HCT116 (cell line): ENCODE measurements around the gene PDE4D. TPM values are rescaled to one million over a fixed set of nuclear protein-coding genes. Genes with fewer than 3 reads are reported as not detected.

Experiments used
- ATAC-seq: fragments of 200-7000 bp; cut with Tn5 transposase; 2 replicates; pipeline ENCODE4 v1.9.1; 2020; ENCODE audit warnings: mild to moderate bottlenecking, moderate library complexity
- BruUV-seq: library from RNA; stranded (reverse); fragments of 400-500 nt; replicated peaks from 2 replicates; lab custom pipeline; 2021; lab: Mats Ljungman, UMichigan
- CTCF ChIA-PET: fragments of 300-600 bp; sonication (Branson Sonifier 250); formaldehyde crosslinking; loops from one replicate; lab custom pipeline; 2021; ENCODE audit warnings: antibody characterized with exemption; lab: Charles Lee
- POLR2A ChIA-PET: fragments of 300-600, 350-600 bp; sonication (Branson Sonifier 250); formaldehyde crosslinking; loops from one replicate; lab custom pipeline; 2021; ENCODE audit warnings: antibody characterized with exemption; lab: Charles Lee
- RAD21 ChIA-PET, 2 experiments: fragments of 300-600 bp; sonication (Branson Sonifier 250); formaldehyde crosslinking; loops; one replicate each; lab custom pipeline; 2023; ENCODE audit warnings: low total read pairs in 2 of 2; ENCODE audit not compliant: uncharacterized antibody in 2 of 2, unreplicated experiment in 2 of 2, low non-redundant PET in 1 of 2; lab: Charles Lee
- DNase-seq: peaks from one replicate; pipeline ENCODE4 v3.0.0-alpha.2; 2010; ENCODE audit warnings: low read depth, low spot score
- H2AFZ ChIP-seq: fragments of 200-600 bp; shearing (Covaris generic), sonication (generic); 2 replicates; pipeline ENCODE4 v1.6.1; 2017; ENCODE audit warnings: low read depth, mixed run types, mixed read lengths, antibody characterized with exemption, low read length; ENCODE audit not compliant: poor library complexity, severe bottlenecking
- H3K27ac ChIP-seq: 2 replicates; pipeline ENCODE4 v1.5.1; 2012; ENCODE audit warnings: low read depth, low read length
- H3K27me3 ChIP-seq: fragments of 200-600 bp; sonication (generic); 2 replicates; pipeline ENCODE4 v1.6.1; 2016; ENCODE audit warnings: mixed run types, low read length, mixed read lengths; ENCODE audit not compliant: insufficient read depth
- H3K36me3 ChIP-seq, 2 experiments: fragments of 200-500 bp in 1 of 2; fragments of 200-600 bp in 1 of 2; sonication (Bioruptor generic) in 1 of 2; sonication (generic) in 1 of 2; 2 replicates each; pipeline versions ENCODE4 v1.5.1 to v1.6.1; 2014 to 2016; ENCODE audit warnings: low read length in 2 of 2, inconsistent platforms in 1 of 2, mixed read lengths in 1 of 2, mixed run types in 1 of 2; ENCODE audit not compliant: insufficient read depth in 2 of 2, control insufficient read depth in 1 of 2
- H3K4me1 ChIP-seq, 2 experiments: fragments of 200-600 bp in 1 of 2; sonication (generic) in 1 of 2; 2 replicates each; pipeline versions ENCODE4 v1.5.1 to v1.6.1; 2012 to 2017; ENCODE audit warnings: low read length in 2 of 2, inconsistent platforms in 1 of 2, mild to moderate bottlenecking in 1 of 2, mixed read lengths in 1 of 2, mixed run types in 1 of 2, moderate library complexity in 1 of 2; ENCODE audit not compliant: insufficient read depth in 2 of 2, control insufficient read depth in 1 of 2
- H3K4me2 ChIP-seq: fragments of 200-600 bp; sonication (generic); 2 replicates; pipeline ENCODE4 v1.6.1; 2017; ENCODE audit warnings: mixed run types, low read length, mixed read lengths
- H3K4me3 ChIP-seq, 2 experiments: fragments of 200-600 bp in 1 of 2; sonication (generic) in 1 of 2; replicated peaks in 1 of 2; 2 replicates each; pipeline ENCODE4 v1.5.1; 2011 to 2016; ENCODE audit warnings: low read length in 2 of 2, control low read depth in 1 of 2, low read depth in 1 of 2, mild to moderate bottlenecking in 1 of 2, mixed read lengths in 1 of 2, mixed run types in 1 of 2
- H3K79me2 ChIP-seq: fragments of 200-600 bp; sonication (generic); 2 replicates; pipeline ENCODE4 v1.6.1; 2017; ENCODE audit warnings: mild to moderate bottlenecking, mixed run types, low read length, moderate library complexity, mixed read lengths; ENCODE audit not compliant: insufficient read depth
- H3K9ac ChIP-seq: fragments of 200-600 bp; sonication (generic); 2 replicates; pipeline ENCODE4 v1.6.1; 2016; ENCODE audit warnings: low read length, mixed read lengths
- H3K9me2 ChIP-seq: fragments of 200-600 bp; sonication (generic), shearing (Covaris generic); 2 replicates; pipeline ENCODE4 v1.6.1; 2017; ENCODE audit warnings: mixed run types, mild to moderate bottlenecking, moderate library complexity; ENCODE audit not compliant: insufficient read depth
- H3K9me3 ChIP-seq, 2 experiments: fragments of 200-500 bp in 1 of 2; fragments of 200-600 bp in 1 of 2; sonication (Bioruptor generic) in 1 of 2; sonication (generic) in 1 of 2; 2 replicates each; pipeline ENCODE4 v1.6.1; 2014 to 2017; ENCODE audit warnings: low read length in 2 of 2, mixed read lengths in 2 of 2, inconsistent platforms in 1 of 2, low read depth in 1 of 2, mild to moderate bottlenecking in 1 of 2, mixed run types in 1 of 2, moderate library complexity in 1 of 2; ENCODE audit not compliant: control insufficient read depth in 1 of 2, insufficient read depth in 1 of 2
- H4K20me1 ChIP-seq: fragments of 200-600 bp; sonication (generic), shearing (Covaris generic); 2 replicates; pipeline ENCODE4 v1.6.1; 2017; ENCODE audit warnings: mixed run types, mild to moderate bottlenecking, moderate library complexity; ENCODE audit not compliant: insufficient read depth
- CBX3 ChIP-seq: IDR thresholded peaks from 2 replicates; pipeline ENCODE4 v1.6.1; 2012; ENCODE audit warnings: low read depth
- EGR1 ChIP-seq: IDR thresholded peaks from 2 replicates; pipeline ENCODE4 v1.6.1; 2012; ENCODE audit warnings: low read depth
- ELF1 ChIP-seq: IDR thresholded peaks from 2 replicates; pipeline ENCODE4 v1.6.1; 2012; ENCODE audit warnings: low read depth, borderline replicate concordance
- EZH2 ChIP-seq: fragments of 200-600 bp; sonication (generic); IDR thresholded peaks from 2 replicates; pipeline ENCODE4 v1.6.1; 2017; ENCODE audit warnings: antibody characterized with exemption, mixed run types
- FOSL1 ChIP-seq: IDR thresholded peaks from 2 replicates; pipeline ENCODE4 v1.6.1; 2012; ENCODE audit warnings: low read depth
- POLR2A ChIP-seq: IDR thresholded peaks from 2 replicates; pipeline ENCODE4 v1.7.0; 2011; ENCODE audit warnings: borderline replicate concordance; ENCODE audit not compliant: insufficient read depth, insufficient read length; ENCODE audit errors: extremely low read depth
- SIN3A ChIP-seq: IDR thresholded peaks from 2 replicates; pipeline ENCODE4 v1.6.1; 2012; ENCODE audit warnings: low read depth
- SP1 ChIP-seq: IDR thresholded peaks from 2 replicates; pipeline ENCODE4 v1.6.1; 2012; ENCODE audit warnings: low read depth
- SRF ChIP-seq: IDR thresholded peaks from 2 replicates; pipeline ENCODE4 v1.6.1; 2012; ENCODE audit warnings: low read depth
- YY1 ChIP-seq: IDR thresholded peaks from 2 replicates; pipeline ENCODE4 v1.6.1; 2011; ENCODE audit warnings: low read length, low read depth, moderate library complexity, mild to moderate bottlenecking; ENCODE audit not compliant: insufficient replicate concordance; ENCODE audit errors: extremely low read depth
- ZFX ChIP-seq: fragments of 450-650 bp; IDR thresholded peaks from 2 replicates; pipeline ENCODE4 v1.6.1; 2017
- ZNF274 ChIP-seq: fragments of 200-500 bp; sonication (Bioruptor generic); IDR thresholded peaks from 2 replicates; pipeline ENCODE4 v1.6.1; 2014; ENCODE audit warnings: mild to moderate bottlenecking, low read depth, low read length, inconsistent platforms
- intact Hi-C: fragments of 100-400 bp; cut with micrococcal nuclease; formaldehyde crosslinking; loops from 2 replicates; pipeline ENCODE4 v1.10.0; 2022
- total RNA-seq: library from RNA; stranded (reverse); gene quantifications from one replicate; pipeline ENCODE4 v1.2.1, GENCODE V29; 2021; ENCODE audit not compliant: unreplicated experiment
- TF ChIP-seq, protein P1 (sequence below), 3 experiments: fragments of 200-600 bp in 1 of 3; sonication (generic) in 1 of 3; IDR thresholded peaks in 2 of 3; conservative IDR thresholded peaks in 1 of 3; 2 replicates each; pipeline ENCODE4 v1.5.1; 2012 to 2017; ENCODE audit warnings: low read depth in 2 of 3, low read length in 2 of 3, antibody characterized with exemption in 1 of 3, borderline replicate concordance in 1 of 3, control low read depth in 1 of 3, mild to moderate bottlenecking in 1 of 3, mixed read lengths in 1 of 3, mixed run types in 1 of 3, moderate library complexity in 1 of 3; ENCODE audit not compliant: insufficient read depth in 1 of 3
- TF ChIP-seq, protein P2 (sequence below): IDR thresholded peaks from 2 replicates; pipeline ENCODE4 v1.6.1; 2011; ENCODE audit warnings: mild to moderate bottlenecking, low read length, moderate library complexity; ENCODE audit not compliant: insufficient replicate concordance; ENCODE audit errors: extremely low read depth
- TF ChIP-seq, protein P3 (sequence below): IDR thresholded peaks from 2 replicates; pipeline ENCODE4 v1.6.1; 2012; ENCODE audit warnings: low read depth

Gene PDE4D
- total RNA-seq, 1 experiment from 2014 or later = 1.1 TPM

DNA sequence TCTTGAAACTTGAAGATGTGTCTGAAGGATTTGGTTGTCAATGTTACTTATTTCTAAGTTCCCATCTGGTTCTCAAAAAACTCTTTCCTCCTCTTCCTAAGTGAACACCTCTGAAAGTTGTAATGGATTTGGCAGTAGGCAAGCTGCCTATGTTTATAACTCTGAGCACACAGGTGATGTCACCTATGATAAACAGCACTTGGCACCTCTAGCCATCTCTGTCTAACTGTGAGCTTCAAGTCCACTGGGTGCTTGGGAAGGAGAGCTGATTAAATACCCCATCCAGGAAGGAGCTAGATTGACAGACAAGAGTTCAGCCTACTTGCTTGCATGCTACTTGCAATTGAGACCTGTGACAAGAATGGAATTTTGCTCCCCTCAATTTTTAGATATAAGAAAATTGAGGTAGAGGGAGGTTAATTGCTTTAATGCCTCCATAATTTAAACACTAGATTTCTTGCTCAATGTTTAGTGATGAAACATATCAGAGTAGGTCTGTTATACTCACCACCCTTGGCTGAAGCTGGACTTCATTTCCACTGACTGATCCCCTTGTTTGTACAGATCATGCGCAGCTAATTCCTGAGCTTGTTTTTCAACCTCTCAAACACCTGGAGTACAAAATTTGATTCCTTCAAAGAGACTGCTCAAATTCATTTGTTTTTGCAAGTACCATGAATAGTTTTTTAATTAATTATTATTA is 49.9 kb downstream of the PDE4D start:
- ChIA-PET POLR2A (no interaction called here), RAD21 (no interaction called here)
- intact Hi-C loops = no loop called here

More for the DNA sequence above, 49.9 kb downstream of the PDE4D start:
- no peak for TF ChIP-seq SIN3A
- TF ChIP-seq EZH2 = no peak
- TF ChIP-seq, protein P1, sequence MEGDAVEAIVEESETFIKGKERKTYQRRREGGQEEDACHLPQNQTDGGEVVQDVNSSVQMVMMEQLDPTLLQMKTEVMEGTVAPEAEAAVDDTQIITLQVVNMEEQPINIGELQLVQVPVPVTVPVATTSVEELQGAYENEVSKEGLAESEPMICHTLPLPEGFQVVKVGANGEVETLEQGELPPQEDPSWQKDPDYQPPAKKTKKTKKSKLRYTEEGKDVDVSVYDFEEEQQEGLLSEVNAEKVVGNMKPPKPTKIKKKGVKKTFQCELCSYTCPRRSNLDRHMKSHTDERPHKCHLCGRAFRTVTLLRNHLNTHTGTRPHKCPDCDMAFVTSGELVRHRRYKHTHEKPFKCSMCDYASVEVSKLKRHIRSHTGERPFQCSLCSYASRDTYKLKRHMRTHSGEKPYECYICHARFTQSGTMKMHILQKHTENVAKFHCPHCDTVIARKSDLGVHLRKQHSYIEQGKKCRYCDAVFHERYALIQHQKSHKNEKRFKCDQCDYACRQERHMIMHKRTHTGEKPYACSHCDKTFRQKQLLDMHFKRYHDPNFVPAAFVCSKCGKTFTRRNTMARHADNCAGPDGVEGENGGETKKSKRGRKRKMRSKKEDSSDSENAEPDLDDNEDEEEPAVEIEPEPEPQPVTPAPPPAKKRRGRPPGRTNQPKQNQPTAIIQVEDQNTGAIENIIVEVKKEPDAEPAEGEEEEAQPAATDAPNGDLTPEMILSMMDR (IDR thresholded peaks at IDR 0.05 in 2 of 3, conservative IDR thresholded peaks at IDR 0.05 in 1 of 3; ENCODE audit: borderline replicate concordance in 1 of 3, insufficient read depth in 1 of 3, low read depth in 2 of 3, low read length in 2 of 3) = no peak
- TF ChIP-seq EGR1 = no peak
- no peak for TF ChIP-seq SRF
- no peak for TF ChIP-seq FOSL1
- no peak for TF ChIP-seq ZFX
- TF ChIP-seq, protein P2, sequence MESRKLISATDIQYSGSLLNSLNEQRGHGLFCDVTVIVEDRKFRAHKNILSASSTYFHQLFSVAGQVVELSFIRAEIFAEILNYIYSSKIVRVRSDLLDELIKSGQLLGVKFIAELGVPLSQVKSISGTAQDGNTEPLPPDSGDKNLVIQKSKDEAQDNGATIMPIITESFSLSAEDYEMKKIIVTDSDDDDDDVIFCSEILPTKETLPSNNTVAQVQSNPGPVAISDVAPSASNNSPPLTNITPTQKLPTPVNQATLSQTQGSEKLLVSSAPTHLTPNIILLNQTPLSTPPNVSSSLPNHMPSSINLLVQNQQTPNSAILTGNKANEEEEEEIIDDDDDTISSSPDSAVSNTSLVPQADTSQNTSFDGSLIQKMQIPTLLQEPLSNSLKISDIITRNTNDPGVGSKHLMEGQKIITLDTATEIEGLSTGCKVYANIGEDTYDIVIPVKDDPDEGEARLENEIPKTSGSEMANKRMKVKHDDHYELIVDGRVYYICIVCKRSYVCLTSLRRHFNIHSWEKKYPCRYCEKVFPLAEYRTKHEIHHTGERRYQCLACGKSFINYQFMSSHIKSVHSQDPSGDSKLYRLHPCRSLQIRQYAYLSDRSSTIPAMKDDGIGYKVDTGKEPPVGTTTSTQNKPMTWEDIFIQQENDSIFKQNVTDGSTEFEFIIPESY = no peak
- TF ChIP-seq, protein P3, sequence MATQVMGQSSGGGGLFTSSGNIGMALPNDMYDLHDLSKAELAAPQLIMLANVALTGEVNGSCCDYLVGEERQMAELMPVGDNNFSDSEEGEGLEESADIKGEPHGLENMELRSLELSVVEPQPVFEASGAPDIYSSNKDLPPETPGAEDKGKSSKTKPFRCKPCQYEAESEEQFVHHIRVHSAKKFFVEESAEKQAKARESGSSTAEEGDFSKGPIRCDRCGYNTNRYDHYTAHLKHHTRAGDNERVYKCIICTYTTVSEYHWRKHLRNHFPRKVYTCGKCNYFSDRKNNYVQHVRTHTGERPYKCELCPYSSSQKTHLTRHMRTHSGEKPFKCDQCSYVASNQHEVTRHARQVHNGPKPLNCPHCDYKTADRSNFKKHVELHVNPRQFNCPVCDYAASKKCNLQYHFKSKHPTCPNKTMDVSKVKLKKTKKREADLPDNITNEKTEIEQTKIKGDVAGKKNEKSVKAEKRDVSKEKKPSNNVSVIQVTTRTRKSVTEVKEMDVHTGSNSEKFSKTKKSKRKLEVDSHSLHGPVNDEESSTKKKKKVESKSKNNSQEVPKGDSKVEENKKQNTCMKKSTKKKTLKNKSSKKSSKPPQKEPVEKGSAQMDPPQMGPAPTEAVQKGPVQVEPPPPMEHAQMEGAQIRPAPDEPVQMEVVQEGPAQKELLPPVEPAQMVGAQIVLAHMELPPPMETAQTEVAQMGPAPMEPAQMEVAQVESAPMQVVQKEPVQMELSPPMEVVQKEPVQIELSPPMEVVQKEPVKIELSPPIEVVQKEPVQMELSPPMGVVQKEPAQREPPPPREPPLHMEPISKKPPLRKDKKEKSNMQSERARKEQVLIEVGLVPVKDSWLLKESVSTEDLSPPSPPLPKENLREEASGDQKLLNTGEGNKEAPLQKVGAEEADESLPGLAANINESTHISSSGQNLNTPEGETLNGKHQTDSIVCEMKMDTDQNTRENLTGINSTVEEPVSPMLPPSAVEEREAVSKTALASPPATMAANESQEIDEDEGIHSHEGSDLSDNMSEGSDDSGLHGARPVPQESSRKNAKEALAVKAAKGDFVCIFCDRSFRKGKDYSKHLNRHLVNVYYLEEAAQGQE = no peak
- no peak for TF ChIP-seq YY1
- no peak for TF ChIP-seq ELF1
- TF ChIP-seq SP1 = no peak
- TF ChIP-seq POLR2A = no peak
- TF ChIP-seq CBX3 = no peak
- no peak for TF ChIP-seq ZNF274
- TF ChIP-seq, all 23 proteins: peak for 0
- Histone ChIP-seq H3K9ac (no peak overlapping the region), H4K20me1 (no peaks in the 10 kb centered on the region; the same call in 1 of the 2 replicates), H3K9me2 (no peaks in the 10 kb centered on the region), H2AFZ (no peak overlapping the region), H3K4me3 (no peak overlapping the region), H3K4me2 (no peak overlapping the region), H3K27ac (no peak overlapping the region), H3K27me3 (peaks cover 10% of the 10 kb centered on the region; the same call in 1 of the 2 replicates), H3K79me2 (no peaks in the 10 kb centered on the region), H3K36me3 (no peaks in the 10 kb centered on the region), H3K4me1 (no peaks in the 10 kb centered on the region), H3K9me3 (no peaks in the 10 kb centered on the region)
- CTCF ChIA-PET = no interaction called here
- DNase-seq (no peak), ATAC-seq (no peak)
- BruUV-seq = no TSS peak
